ENCODE measurements around the gene CFB. TPM values are rescaled to one million over a fixed set of nuclear protein-coding genes. Genes with fewer than 3 reads are reported as not detected.

CFB gene
- total and polyA plus RNA-seq, 2 of the 13 experiments (the other 11 are each of a cell fraction or from before 2014, with no cell fraction given): 171 to 513 TPM

DNA sequence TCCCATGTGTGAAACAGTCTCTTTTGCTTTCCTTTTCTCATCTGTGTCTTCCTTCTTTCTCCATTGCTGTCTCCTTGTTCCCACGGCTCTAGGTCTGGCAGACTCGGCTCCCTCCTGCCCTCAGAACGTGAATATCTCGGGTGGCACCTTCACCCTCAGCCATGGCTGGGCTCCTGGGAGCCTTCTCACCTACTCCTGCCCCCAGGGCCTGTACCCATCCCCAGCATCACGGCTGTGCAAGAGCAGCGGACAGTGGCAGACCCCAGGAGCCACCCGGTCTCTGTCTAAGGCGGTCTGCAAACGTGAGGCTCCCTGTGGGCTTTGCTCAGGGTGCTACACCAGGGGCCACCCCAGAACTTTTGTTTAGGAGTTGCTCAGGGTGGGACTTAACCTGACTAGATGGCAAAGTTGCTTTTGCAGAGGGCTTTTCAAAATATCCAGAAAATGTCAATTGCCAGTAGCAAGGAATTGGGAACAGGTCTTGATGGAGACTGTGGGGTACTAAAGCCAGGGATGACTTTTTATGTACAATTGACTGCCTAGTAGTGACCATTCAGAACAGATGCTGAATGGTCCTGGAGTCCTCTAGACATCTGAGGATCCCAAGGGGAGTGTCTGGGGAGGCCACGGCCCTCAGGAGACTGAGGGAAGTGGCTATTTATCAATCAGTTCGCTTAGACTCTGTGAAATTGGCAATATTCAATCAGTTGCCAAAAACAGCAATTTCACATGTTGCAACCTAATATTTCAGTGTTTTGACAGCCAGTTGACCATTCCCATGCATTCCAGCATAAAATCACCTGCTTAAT is 17.8 kb upstream of the CFB start (continued):
- TF ChIP-seq MTA1 (CRISPR knock-in tag; IDR thresholded peaks at IDR 0.05; ENCODE audit: borderline replicate concordance) (no peak), RXRB (CRISPR knock-in tag; IDR thresholded peaks at IDR 0.05; ENCODE audit: borderline replicate concordance) (no peak), CENPT (CRISPR knock-in tag; IDR thresholded peaks at IDR 0.05; ENCODE audit: low read depth) (no peak), KLF13 (CRISPR knock-in tag; IDR thresholded peaks at IDR 0.05) (0 out of 2 replicates have a peak, but pooled peaks have one; percentile 2), NFRKB (IDR thresholded peaks at IDR 0.05) (no peak), ZNF256 (CRISPR knock-in tag; conservative IDR thresholded peaks at IDR 0.05) (0 out of 2 replicates have a peak, but pooled peaks have one; percentile 44), ZNF224 (CRISPR knock-in tag; IDR thresholded peaks at IDR 0.05) (0 out of 2 replicates have a peak, but pooled peaks have one; percentile 70), KDM3A (CRISPR knock-in tag; IDR thresholded peaks at IDR 0.05; ENCODE audit: low read depth) (no peak), KAT2B (IDR thresholded peaks at IDR 0.05; ENCODE audit: borderline replicate concordance, low read depth, low read length) (no peak), AGO2 (optimal IDR thresholded peaks at IDR 0.05; ENCODE audit: low read depth, low read length) (peak; percentile 30), FOSL1 (CRISPR knock-in tag; IDR thresholded peaks at IDR 0.05; ENCODE audit: borderline replicate concordance) (no peak), MIER2 (CRISPR knock-in tag; IDR thresholded peaks at IDR 0.05) (no peak), ZNF337 (CRISPR knock-in tag; IDR thresholded peaks at IDR 0.05; ENCODE audit: borderline replicate concordance, low read depth) (no peak), PHF5A (CRISPR knock-in tag; IDR thresholded peaks at IDR 0.05; ENCODE audit: low read depth, unreplicated experiment) (no peak), TGIF2 (CRISPR knock-in tag; IDR thresholded peaks at IDR 0.05) (peak; percentile 36; the same call in 1 of the 2 replicates), ZNF790 (CRISPR knock-in tag; IDR thresholded peaks at IDR 0.05; ENCODE audit: borderline replicate concordance) (no peak), ZFP62 (CRISPR knock-in tag; IDR thresholded peaks at IDR 0.05) (no peak)
- TF ChIP-seq, protein P1, sequence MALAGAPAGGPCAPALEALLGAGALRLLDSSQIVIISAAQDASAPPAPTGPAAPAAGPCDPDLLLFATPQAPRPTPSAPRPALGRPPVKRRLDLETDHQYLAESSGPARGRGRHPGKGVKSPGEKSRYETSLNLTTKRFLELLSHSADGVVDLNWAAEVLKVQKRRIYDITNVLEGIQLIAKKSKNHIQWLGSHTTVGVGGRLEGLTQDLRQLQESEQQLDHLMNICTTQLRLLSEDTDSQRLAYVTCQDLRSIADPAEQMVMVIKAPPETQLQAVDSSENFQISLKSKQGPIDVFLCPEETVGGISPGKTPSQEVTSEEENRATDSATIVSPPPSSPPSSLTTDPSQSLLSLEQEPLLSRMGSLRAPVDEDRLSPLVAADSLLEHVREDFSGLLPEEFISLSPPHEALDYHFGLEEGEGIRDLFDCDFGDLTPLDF (CRISPR knock-in tag; IDR thresholded peaks at IDR 0.05): no peak
- TF ChIP-seq, protein P2, sequence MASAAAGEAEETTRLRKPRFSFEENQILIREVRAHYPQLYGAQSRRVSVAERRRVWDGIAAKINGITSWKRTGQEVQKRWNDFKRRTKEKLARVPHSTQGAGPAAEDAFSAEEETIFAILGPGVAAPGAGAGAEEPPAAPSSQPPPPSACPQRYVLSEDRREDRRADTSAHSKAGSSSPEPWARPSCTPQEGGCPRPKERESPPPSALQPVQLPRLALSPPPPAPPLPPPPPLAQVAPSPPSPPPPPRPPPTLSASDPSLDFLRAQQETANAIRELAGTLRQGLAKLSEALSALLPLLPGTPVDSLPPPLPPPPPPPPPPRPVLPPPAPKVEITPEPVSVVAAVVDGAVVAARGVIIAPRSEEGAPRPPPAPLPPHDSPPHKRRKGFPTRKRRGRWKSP (CRISPR knock-in tag; IDR thresholded peaks at IDR 0.05): 0 out of 2 replicates have a peak, but pooled peaks have one; percentile 12
- TF ChIP-seq, protein P3, sequence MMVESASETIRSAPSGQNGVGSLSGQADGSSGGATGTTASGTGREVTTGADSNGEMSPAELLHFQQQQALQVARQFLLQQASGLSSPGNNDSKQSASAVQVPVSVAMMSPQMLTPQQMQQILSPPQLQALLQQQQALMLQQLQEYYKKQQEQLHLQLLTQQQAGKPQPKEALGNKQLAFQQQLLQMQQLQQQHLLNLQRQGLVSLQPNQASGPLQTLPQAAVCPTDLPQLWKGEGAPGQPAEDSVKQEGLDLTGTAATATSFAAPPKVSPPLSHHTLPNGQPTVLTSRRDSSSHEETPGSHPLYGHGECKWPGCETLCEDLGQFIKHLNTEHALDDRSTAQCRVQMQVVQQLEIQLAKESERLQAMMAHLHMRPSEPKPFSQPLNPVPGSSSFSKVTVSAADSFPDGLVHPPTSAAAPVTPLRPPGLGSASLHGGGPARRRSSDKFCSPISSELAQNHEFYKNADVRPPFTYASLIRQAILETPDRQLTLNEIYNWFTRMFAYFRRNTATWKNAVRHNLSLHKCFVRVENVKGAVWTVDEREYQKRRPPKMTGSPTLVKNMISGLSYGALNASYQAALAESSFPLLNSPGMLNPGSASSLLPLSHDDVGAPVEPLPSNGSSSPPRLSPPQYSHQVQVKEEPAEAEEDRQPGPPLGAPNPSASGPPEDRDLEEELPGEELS (CRISPR knock-in tag; IDR thresholded peaks at IDR 0.05): 0 out of 2 replicates have a peak, but pooled peaks have one; percentile 16
- TF ChIP-seq, protein P4, sequence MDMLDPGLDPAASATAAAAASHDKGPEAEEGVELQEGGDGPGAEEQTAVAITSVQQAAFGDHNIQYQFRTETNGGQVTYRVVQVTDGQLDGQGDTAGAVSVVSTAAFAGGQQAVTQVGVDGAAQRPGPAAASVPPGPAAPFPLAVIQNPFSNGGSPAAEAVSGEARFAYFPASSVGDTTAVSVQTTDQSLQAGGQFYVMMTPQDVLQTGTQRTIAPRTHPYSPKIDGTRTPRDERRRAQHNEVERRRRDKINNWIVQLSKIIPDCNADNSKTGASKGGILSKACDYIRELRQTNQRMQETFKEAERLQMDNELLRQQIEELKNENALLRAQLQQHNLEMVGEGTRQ (IDR thresholded peaks at IDR 0.05; ENCODE audit: low read depth, low read length): no peak
- TF ChIP-seq, protein P4 (CRISPR knock-in tag; IDR thresholded peaks at IDR 0.05; ENCODE audit: borderline replicate concordance): no peak
- TF ChIP-seq, protein P5, sequence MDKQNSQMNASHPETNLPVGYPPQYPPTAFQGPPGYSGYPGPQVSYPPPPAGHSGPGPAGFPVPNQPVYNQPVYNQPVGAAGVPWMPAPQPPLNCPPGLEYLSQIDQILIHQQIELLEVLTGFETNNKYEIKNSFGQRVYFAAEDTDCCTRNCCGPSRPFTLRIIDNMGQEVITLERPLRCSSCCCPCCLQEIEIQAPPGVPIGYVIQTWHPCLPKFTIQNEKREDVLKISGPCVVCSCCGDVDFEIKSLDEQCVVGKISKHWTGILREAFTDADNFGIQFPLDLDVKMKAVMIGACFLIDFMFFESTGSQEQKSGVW (CRISPR knock-in tag; IDR thresholded peaks at IDR 0.05; ENCODE audit: borderline replicate concordance): no peak
